Activated CD4-positive, alpha-beta T cell treated with anti-CD3 and anti-CD28 coated beads, Interleukin-2, amount 50 U/mL, for 24 hours (primary cell): ENCODE data around the gene LMX1B.

ENCODE experiments used
- DNase-seq, 2 donors: peaks; one replicate each; pipeline ENCODE4 v3.0.0-alpha.2; 2020; ENCODE audit warnings: low read depth in 1 of 2, low spot score in 1 of 2

Gene LMX1B

DNA sequence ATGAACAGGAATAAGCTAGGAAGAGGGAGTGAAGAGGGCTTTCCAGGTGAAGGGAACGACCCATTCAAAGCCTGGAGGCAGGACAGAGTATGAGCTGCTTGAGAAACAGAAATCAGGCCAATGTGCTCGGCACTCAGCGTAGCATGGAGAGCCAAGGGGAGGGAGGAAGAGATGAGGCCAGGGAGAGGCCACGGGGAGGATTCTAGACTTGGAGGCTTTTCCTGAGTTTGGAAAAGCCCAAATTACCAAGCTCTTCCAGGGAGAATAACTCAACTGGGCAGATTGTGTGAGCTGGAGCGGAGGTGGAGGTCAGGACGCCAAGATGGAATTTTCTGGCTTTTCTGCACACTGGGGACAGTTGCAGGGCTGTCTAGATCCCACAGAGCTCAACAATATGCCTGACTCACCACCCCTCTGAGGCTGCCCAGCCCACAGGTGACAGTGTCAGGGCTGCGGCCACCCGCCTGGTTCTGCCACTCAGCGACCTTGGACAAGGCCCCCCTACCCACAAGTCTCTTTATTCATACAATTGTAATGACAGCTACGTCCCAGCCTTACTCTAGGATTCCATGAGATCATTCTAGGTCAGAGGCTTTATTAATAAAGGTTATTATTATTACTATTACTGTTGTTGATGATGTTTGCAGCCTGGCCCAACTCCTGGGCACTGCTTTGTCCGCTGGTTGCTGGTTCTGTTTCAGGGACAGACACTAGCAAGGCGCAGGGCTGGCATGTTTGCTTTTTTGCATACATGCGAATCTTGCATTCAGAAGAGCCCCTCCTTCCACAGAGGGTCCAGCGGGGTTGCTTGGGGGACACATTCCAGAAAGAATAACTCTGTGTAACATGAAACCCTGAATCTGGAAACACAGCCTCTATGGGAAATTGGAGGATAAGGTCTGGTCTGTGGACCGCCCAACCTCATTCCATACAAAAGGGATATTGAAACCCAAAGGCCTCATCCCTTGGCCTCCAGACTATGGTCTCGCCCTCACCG is 9.4 kb upstream of the LMX1B start:
- DNase-seq: no peak

DNA sequence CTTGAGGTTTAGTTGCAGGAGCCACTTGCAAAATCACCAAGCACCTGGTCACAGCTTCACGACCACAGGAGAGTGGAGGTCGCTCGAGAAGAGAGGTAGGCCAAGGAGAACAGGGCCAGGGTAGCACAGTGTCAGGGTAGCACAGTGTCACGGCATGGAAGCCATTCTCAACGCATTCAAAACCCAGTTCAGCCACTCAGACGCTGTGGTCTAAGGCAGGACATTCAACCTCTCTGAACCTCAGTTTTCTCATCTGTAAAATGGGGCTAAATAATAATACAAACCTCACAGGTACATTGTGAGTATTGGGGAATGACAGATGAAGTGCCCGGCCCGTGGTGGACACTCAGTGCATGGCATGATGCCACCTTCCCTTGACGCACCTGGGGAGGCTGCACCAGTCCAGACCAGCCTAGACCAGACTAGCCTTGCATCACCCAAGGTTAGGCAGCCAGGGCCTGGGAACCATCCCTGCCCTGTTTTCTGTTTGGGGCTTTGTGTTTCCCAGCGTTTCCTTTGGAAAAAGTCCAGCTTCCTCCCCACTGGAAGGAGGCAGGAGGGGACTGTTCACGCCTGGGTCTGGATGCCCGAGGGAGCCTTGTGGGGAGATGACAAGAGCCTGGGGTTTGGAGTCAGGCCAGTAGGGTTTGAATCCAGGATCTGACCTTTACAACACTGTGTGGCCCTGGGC is 7.8 kb upstream of the LMX1B start:
- DNase-seq: no peak

DNA sequence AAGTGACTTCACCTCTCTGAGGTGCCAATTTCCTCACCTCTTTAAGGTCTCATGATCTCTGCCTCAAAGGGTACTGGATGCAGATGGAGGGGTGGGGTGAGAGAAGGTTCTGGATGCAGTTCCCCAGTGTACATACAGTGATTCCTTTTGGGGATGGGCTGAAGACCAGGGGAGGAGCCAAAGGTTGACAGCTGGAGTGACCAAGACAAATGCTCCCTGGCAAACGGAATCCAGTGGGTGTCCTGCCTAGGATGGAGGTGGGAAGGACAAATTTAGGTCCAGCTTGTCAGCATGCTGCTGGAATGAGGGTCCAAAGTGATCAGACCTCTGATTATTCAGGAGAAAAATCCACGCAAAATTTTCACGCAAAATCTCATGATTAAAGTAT is 7.3 kb upstream of the LMX1B start:
- DNase-seq: no peak

DNA sequence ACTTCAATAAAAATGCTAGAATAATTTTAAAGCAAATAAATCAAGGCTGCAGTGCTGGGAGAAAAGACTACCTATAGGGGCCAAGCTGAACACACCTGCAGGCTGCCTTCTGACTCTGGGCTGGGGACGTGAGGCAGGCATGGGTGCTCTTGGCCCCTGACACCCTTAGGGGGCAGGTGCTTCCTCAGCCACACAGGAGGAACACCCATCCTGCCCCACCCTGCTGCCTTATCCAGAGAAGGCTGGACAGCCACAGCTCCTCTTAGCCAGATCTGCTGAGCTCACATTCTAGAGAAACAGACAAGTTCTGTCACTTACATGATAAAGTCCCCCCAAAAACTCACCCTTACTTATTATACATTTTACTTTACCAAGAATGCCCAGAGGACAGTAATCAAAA is 6.6 kb upstream of the LMX1B start:
- DNase-seq: no peak

DNA sequence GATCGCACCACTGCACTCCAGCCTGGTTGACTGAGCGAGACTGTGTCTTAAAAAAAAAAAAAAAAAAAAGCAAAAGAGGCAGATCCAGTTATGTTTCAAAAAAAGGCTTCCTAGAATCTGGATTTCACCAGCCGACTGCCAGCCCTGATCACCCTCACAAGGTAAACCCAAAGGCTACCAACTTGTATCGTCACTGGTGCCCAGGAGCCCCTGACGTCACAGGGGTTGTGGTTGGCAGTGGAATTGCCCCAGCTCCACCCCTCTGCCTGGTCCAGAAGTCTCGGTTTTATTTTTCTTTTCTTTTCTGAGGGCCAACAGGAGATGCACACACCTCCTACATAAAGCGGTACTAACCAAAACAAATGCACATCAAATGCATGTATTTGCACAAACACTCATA is 6.0 kb upstream of the LMX1B start:
- DNase-seq: no peak

DNA sequence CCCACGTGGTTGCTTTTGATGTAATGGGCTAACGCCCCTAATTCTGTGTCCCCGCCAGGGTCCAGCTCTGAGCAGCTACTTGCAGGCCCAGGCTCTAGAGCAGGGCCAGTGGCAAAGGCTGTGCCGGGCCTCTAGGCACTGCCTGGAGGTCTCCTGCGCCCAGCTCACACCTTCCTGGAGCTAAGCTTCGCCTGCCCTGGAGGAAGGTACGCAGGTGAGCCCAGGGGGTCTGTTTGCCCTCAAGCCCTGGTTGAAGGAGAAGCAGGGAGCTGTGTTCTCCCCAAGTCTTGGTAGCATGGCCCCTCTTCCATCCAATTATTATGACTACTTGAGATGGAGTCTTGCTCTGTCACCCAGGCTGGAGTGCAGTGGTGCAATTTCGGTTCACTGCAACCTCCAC is 5.2 kb upstream of the LMX1B start:
- DNase-seq: no peak

DNA sequence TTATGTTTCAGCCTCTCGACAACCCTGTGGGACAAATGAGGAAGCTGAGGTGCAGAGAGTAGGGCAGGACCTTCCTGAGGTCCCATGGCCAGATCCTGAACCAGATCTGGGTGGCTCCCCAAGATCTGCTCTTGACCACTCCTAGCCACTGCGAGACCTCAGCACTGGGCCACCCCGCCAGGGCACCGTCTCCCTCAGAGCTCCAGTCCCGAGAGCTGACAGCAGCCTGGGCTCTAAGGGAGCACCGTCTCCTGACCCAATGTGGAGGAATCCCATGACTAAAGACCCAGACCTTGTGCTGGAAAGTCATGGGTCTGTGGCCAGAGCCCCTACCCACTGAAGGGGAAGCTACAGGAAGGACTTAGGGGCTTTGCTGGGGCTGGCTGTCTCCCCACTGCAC is 4.5 kb upstream of the LMX1B start:
- no peak for DNase-seq

DNA sequence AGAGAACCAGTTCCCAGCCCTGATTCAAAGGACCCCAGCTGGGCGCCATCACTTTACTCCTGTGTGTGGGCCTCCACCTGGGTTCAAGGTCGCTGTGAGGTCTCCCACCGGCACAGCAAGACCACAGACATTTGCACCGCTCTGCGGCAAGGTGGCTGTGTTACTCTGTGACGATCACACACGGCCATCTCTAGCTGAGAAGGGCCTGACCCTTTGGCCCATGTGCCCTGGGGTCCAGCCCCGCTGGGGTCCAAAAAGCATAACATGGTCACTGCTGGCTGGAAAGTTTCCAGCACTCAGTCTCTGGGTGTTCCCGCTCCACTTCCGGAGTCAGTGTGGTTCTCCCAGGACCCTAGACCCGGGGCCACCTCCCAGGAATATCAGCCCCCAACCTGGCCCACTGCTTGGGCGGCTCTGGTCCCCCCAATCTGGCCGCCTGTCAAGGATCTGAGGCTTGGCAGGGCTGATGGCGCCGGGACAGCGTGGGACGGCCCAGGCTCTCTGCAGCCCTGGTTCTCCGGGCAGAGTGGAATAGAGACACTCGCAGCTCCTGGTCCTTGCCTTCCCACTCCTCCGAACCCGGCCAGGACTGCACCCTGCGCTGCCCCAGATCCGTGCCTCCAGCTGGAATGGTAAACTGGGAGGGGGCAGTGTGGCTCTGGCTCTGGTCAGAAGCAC is 3.9 kb upstream of the LMX1B start:
- no peak for DNase-seq

DNA sequence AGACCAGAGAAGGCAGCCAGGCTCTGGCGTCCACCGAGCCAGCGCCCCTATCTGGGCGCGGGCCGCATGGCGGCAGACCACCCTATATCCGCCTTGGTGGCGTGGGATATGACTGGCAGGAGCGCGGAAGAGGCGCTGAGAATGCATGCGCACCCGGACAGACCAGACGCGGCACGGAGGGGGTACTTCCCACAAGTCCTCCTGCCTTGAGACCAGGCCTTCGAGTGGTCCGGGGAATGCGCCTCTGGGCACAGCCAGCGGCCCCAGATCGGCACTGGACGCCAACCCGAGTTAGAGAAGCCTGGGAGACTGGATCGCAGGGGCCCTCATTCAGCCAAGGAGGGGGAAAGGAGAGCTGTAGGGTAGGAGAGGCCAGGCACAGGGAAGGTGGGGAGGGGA is 2.5 kb upstream of the LMX1B start:
- no peak for DNase-seq

DNA sequence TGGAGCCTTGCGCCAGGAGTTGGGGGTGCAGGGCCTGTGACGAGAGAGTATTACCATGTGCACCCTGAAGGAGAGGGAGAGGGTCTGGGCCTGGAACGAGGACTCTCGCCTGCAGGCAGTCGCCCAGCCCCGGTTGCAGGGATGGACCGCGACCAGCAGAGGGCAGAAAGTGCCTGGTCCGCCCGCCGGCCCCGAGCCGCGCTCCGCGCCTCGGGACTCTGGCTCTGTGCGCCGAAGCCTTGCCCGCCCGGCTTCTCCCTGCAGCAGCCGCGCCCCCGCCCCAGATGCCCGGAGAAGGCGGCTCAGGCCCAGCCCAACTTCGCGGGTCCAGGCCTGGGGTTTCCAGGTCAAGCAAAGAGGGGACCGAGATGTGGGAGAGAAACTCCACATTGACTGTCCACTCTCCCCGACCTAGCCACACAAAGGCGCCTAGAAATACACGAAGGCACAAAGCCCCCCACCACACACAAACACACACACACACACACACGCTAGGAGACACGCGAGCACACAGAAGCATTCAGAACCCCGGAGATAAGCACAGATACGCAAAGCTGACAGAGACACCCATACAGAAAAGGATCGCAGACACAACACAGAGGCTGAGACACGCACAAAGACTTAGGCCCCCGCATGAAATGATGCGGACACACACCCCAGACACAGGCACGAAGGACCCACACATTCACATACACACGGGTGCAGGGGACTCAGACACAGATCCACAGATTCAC is 2.0 kb upstream of the LMX1B start:
- DNase-seq: peak; percentile 51 to 65

DNA sequence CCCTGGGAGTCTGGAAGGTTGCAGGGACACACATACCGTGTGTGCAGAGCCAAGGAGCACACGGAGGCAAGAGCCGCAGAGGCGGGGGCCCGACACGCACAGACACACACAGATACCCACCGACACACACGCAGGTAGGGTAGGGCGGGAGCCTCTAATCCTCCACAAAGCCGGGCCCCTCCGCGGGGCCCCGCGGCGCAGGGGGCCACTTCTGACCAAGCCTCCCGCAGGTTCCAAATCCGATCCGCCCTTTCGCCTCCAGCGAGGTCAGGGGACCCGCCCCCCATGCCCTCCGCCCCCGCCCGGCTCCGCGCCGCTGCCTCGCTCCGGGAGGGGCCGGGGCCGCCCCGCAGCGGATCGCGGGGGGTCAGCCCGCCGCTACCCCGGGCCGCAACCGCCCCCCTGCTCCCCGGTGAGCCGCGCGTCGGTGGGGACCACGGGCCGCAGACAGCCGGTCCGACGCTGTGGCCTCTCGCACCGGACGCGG is 1.4 kb upstream of the LMX1B start:
- no peak for DNase-seq

DNA sequence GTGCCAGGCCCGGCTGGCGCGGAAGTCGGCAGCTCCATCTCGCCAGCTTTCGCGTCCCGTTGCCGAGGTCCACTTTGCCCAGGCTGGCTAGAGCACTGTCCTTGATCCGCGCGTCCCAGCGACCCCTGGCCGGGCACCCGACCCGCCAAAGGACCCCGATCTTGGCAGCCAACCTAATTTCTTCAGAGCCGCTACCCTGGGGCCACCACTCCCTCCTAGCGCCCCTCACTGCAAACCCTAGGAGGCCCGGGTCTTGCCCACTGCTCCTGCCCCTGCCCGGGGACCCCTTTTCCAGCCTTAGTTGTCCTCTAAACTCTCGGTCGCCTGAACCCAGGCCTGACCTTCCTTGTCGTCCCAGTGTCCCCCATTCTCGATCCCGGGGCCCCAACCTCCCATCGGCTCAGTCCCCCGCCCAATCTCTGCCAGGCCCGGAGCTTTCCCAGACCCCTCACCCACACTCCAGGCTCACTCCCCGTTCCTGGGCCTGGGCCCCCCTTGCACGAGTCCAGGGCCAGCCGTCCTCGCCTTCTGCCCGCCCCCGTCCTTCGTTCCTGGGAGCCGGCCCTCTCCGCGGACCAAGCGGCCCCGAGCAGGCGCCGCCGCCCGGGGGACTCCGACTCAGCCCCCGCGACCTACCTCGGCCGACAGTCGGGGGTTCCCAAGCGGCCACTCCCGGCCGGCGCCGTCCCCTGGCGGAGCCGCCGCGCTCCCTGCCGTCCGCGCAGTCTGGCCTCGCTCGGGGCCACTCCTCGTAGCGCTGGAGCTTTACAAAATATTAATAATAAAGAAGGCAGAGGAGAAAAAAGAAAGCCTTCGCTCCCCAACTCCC is 701 bp upstream of the LMX1B start:
- no peak for DNase-seq

DNA sequence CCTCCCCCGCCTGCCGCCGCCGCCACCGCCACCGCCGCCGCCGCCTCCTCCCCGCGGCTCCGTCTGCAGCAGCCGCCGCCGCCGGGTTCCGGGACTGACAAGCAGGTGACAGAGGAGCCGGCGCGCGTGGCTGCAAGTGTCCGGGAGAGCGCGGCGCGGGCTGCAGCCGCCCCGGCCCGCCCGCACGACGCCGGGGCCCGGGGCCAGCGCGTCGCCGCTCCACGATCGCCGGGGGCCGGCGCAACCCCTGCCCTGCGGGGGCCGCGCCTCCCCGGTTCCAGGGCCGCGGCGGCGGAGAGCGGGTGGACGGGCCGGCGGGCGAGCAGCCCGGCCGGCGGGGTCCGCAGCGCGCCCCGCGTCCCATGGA is 343 bp downstream of the LMX1B start:
- no peak for DNase-seq

DNA sequence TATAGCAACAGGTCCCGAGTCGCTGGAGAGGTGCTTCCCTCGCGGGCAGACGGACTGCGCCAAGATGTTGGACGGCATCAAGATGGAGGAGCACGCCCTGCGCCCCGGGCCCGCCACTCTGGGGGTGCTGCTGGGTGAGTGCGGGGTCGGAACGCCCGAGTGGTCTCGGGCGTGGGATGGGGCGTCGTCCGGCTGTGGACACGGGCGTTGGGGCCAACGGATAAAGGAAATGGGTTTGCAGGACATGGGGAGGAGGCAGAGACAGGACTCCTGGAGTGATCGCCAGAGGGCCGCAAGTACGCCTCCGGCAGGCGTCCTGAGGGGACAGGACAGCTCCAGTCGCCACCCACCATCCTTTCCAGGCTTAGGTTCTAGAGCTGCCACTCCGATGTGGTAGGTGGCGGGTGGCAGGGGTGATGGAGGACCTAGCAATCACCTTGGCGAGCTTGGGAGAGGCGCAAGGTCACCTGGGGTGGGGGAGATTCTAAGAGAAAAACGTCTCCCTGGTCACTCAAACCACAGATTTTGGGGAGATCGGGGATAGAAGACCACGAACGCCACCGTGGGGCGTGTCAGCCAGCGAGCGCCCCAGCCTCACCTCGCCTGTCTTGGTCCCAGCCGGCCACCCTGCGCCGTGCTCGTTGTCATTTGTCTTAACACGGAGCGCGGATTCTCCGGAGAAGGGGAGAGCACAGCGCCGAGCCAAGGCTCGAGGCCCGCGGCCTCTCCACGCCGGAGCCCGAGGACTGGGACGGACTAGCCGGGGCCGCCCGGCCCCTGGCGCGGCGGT is 922 bp downstream of the LMX1B start:
- DNase-seq: no peak

DNA sequence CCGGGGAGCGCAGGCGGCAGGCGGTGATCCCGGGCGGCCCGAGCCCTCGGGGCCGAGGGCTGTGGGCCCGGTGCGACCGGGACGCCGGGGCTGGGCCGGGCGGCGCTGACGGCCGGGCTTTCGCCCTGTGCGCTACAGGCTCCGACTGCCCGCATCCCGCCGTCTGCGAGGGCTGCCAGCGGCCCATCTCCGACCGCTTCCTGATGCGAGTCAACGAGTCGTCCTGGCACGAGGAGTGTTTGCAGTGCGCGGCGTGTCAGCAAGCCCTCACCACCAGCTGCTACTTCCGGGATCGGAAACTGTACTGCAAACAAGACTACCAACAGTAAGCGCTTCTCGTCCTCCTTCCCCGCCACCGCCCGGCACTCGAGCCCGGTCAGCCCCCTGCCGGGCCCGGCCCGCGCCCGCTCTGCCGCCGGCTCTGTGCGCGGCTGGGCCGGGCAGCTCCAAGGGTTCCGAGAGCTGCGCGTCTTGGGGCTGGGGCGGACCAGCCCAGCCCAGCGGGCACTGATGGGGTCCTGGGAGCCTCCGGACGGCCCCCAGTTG is 1.6 kb downstream of the LMX1B start:
- no peak for DNase-seq

DNA sequence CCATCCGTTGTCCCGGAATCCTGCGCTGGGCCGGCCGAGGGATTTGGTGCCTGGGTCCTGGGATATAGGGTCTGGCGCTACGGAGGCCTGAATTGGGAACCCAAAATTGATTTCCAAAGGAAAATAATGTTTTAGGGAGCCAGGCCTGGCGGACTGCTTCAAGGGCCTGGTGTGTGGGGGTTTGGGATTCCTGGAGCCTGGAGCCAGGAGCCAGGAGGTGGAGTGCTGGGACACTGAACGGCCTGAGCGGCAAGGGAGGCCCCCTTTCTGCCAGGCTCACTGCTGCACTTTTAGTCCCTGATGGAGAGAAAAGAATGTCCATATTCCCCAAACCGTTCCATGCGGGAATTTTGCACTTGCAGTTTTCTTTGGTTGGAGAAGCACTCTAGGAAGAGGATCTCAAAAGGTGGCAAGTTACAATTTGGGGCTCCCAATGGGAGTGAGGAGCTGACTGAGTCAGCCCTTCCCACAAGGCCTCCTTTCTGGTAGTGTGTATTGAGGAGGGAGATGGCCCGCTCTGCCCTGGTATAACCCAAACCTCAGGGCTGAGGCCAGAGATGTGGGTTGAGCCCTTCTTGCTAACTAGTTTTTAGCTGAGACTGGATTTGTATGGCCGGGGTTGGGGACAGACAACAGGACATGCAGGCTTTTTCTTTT is 2.2 kb downstream of the LMX1B start:
- no peak for DNase-seq

DNA sequence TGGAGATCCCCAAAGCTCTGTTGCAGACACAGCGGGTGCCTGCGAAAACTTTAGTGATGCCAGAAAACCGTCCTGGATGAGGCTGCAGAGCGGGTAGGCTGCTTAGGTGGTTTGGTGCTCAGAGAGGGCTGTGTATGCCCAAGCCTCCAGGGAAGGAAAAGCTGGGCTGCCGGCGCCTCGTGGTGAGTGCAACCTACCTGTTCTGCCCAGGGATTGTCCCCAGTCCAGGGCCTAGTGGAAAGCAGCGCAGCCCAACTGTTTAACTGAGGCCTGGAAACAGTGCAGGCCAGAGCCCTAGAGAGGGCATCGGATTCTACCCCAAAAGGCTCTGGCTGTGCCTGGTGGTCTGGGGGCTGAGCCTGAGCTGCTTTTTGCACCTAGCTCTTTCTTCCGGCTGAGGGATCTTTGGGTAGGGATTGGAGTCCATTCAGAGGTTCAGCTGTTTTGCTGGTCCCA is 2.8 kb downstream of the LMX1B start:
- no peak for DNase-seq

DNA sequence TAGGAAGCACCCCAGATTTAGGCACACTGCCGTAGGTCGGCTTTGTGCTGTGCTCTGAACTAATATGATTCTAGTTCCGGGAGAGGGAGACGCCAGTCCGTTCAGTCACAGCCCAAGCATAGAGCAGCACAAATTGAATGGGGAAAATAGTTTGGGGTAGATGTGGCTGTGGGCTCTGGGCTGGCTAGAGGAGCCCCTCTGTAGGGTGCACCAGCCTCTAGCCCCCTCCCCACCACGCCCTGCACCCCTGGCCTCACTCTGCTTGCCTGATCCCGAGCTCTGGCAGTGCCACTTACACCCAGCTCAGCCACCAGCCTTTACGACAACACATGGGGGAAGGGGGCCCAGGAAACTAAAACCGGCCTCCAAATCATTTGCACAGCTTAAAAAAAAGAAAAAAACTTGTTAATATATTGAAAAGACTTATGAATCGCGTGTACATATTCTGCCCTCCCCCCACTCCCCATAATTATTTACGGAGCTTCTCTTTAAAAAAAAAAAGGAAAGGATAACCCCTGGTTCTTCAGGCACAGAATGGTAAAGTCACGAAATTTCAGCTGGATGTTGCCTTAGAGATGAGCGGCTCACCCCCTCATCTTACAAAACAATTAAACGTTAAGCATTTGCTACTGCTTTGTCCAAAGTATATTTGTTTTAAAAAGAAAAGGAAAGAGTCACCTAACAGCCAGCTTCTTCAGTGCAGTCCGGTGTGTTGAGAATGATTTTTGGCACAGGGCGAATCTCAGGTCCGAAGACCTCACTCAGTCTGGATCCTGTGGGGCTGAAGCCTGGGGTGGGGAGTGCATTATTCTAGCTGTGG is 3.5 kb downstream of the LMX1B start:
- no peak for DNase-seq
